Iris pigment epithelial cell (primary cell): ENCODE measurements around the gene FRK.
A peak's percentile ranks its signal among the peaks of the same experiment; 100 is the strongest.
"Not testable (repeated sequence)": the region's sequence is repeated elsewhere in the genome, so short reads cannot be mapped to it uniquely, and the experiment has no call there.

Experiments used
- DNase-seq: peaks from one replicate; pipeline ENCODE4 v3.0.0-alpha.2; 2011; ENCODE audit warnings: low read depth

The FRK gene

DNA sequence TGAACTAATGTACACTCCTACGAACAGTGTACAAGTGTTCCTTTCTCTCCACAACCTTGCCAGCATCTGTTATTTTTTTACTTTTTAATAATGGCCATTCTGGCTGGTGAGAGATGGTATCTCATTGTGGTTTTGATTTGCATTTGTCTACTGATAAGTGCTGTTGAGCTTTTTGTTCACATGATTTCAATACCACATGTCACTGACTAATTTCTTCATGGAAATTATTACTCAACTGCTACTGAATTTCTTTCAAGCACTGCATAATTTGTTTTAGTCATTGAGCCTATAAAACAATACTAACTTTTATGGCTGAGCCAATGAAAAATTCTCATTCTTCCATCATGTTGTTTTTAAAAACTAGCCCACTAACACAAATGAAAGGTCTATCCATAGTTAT, 115.4 kb downstream of the FRK start:
- no peak for DNase-seq

- not testable (repeated sequence) for DNase-seq
Measured at GRCh38 chr6:115944829-115945228, 115.9 kb downstream of the FRK start.

DNA sequence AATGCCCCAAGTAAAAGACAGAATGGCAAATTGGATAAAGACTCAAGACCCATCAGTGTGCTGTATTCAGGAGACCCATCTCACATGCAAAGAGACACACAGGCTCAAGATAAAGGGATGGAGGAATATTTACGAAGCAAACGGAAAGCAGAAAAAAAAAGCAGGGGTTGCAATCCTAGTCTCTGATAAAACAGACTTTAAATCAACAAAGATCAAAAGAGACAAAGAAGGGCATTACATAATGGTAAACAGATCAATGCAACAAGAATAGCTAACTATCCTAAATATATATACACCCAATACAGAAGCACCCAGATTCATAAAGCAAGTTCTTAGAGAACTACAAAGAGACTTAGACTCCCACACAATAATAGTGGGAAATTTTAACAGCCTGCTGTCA, 123.2 kb downstream of the FRK start:
- DNase-seq: not testable (repeated sequence)

- no peak for DNase-seq
Measured at GRCh38 chr6:115935361-115935760, 125.3 kb downstream of the FRK start.

DNA sequence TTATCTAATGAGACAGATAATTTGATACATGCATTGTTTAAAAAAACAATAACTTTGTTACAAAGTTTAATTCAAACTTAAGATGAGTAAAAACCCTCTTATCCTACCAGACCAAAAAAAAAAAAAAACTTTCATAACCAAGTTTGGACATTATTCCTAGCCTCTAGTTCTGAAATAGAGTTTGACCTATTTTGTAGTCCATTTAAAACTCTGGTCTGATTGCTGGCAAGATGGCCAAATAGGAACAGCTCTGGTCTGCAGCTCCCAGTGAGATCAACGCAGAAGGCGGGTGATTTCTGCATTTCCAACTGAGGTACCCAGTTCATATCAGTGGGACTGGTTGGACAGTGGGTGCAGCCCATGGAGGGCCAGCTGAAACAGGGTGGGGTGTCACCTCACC, 125.9 kb downstream of the FRK start:
- no peak for DNase-seq

- DNase-seq: no peak
Measured at GRCh38 chr6:115934145-115934544, 126.5 kb downstream of the FRK start.

GRCh38 chr6:115932481-115932880, 128.2 kb downstream of the FRK start:
- peak; percentile 71 for DNase-seq

DNA sequence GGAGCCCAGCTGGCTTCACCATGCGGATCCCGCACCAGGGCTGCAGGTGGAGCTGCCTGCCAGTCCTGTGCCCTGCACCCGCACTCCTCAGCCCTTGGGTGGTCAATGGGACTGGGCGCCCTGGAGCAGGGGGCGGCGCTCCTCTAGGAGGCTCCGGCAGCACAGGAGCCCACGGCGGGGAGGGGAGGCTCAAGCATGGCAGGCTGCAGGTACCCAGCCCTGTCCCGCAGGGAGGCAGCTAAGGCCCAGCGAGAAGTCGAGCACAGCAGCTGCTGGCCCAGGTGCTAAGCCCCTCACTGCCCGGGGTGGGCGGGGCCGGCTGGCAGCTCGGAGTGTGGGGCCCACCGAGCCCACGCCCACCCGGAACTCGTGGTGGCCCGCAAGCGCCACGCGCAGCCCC, 132.7 kb downstream of the FRK start:
- not testable (repeated sequence) for DNase-seq

- DNase-seq: no peak
Measured at GRCh38 chr6:115922971-115923370, 137.7 kb downstream of the FRK start.

GRCh38 chr6:115914098-115914497, 146.6 kb downstream of the FRK start:
- no peak for DNase-seq

DNA sequence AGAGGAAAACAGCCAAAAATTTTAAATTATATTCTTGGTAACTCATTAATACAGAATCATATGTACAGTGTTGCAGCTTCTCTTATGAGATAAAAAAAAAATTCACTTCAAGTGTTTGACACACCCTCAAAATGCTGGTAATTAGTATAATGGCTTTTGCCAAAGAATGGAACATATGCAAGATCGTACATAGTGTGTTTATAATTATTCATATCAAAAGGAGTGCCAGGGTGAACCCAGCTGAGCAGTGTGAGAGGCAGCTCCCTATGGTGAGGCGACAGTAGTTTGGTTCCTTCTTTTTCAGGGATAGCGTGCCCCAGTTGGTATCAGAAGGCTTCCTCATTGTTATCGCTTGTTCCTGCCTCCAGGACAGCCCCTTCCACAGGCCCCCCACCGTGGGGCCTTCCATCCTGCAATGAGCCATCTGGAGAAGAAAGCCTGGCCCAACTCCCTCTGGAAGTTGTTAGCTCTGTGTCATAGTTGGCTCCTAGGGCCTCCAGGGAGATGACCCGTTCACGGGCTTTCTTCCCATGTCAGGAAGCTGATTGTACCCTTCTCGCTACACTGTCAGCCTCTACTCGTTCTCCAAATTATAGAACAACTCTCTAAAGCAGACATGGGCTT, 150.7 kb downstream of the FRK start:
- no peak for DNase-seq

DNA sequence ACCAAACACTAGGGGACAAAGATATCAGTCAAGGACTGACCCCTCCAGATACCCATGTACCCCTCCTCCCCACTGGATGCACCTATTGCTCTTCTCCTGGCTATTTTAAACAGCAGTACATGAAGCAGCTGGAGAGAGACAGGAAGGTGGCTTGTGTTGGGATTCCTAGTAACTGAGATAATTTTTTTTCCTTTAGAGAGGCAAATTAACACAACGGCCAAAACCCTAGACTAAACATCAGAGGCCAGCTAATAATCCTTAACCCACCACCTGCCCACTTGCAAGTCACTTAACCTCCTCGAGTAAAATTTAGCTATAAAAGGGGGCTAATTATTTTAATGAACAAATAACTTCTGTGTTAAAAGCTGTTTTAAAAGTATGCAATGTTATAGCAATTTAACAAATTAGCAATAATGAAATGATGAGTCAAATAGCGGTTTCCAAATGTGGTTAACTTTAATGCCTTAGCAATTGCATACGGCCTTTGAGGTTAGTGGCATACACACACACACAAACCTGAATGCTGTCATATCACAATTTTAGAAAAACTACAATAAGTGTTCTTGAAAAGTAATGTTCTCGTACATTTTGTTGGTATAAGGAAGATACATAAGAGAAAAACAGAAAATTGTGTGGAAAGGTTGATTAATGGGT, 151.7 kb downstream of the FRK start:
- DNase-seq: no peak

DNA sequence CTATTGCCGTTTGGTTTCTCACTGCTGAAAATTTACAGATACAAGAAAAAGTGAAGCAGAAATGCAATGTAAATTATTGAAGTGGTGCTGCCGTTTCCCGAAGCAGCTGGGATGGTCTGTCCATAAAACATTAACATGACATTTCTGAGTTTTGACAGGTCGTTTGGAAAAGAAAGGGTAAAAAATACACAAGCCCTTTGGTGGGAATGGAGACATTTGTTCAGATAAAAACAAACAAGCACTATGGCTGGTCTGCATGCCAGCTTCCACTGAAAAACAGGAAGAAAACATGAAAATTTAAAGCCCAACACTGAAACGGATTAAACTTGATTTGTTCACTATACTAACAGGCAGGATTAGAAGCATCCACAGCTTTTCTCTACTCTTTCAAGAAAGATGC, 155.2 kb downstream of the FRK start:
- DNase-seq: no peak

DNA sequence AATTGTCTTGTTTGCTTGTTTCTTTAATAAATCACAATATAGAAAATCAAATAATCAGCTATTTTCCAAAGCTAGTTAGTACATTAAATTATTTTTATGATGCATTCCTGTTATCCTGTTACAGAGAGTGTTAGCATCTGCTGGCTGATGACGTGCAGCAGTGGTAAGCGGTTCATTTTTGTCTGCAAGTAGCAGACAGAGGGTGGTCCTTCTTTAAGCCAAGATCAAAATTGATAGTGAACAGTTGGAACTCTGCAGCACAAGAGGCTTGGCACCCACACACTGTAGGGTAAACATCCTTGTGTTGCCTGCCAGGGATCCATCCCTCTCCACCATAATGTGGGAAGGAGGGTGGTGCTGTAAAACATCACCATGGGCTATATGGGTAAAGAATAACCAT, 158.3 kb downstream of the FRK start:
- DNase-seq: no peak

DNA sequence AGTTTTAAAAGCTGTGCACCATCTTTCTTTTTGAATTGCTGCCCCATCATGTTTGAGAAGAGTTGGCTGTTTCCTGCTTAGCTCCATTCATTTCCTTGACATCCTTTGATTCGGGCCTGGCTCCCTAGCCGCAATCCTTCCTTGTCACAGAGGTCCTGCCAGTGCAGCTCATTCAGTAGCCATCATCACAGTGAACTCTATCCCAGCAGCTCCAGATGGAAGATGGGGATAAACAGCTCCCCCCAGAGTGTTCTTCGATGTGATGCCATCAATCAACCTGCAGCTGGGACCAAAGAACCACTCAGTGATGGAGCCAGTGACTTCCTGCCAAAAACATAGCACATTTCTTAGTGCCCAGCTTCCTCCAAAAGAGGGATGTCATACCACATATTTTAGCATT, 158.8 kb downstream of the FRK start:
- no peak for DNase-seq

DNA sequence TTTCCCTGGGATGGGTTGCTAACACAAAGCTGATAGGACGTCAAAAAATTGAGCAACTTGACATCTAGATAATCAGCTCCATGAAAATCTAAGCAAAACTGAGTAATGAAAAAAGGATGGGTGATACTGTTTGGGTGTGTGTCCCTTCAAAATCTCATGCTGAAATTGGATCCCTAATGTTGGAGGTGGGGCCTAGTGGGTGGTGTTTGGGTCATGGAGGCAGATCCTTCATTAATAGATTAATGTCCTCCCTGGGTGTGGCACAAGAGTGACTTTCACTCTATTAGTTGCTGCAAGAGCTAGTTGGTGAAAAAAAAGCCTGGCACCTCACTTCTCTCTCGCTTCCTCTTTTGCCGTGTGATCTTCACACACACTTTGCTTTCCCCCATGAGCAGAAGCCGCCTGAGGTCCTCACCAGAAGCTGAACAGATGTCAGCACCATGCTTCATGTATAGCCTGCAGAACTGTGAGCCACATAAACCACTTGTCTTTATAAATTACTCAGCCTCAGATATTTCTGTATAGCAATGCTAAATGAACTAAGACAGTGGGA, 160.9 kb downstream of the FRK start:
- no peak for DNase-seq

DNA sequence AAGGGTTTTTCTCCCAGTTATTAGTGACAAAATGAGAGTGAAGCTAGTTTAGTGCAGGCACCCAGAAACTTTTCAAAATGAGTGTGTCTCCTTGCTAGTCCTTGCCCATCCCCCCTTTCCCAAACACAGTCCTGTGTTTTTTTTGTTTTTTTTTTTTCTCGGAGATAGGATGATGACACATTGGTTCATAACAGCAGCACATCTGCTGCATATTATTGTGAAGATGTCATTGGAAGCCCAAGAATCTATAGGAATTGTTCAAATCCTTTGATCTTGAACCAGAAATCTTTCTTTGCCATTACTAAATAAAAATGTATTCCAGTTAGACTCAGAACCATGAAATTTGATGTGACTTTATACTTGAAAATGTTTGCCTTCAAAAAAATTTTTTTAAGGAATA, 162.4 kb downstream of the FRK start:
- peak; percentile 9 for DNase-seq

GRCh38 chr6:115896538-115897129, 164.1 kb downstream of the FRK start:
- peak; percentile 29 for DNase-seq

DNA sequence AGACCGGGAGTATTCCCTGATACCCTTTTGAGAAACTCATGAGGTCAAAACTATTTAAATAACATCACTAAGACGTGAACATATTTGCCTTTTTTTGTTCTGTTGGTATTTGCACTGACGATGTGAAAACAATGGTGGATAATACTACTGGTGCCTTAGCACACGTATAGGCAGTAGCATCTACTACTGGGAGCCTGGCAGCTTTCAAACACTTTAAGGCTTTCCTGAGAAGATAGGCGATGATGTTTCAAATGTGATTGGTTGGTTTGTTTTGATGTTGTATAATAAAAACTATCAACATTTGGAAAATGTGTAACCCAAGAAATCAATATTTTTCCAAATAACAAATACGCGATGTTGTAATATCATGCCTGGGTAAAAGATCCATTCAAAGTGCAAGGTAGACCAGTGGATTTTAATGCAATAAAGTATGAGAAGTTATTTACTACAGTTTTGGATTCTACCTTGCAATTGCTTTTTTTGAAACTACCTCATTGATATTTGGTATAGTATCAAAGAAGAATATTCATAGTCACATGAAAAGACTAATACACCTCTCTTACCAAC, 166.2 kb downstream of the FRK start:
- DNase-seq: no peak

GRCh38 chr6:115891750-115892149, 168.9 kb downstream of the FRK start:
- no peak for DNase-seq

DNA sequence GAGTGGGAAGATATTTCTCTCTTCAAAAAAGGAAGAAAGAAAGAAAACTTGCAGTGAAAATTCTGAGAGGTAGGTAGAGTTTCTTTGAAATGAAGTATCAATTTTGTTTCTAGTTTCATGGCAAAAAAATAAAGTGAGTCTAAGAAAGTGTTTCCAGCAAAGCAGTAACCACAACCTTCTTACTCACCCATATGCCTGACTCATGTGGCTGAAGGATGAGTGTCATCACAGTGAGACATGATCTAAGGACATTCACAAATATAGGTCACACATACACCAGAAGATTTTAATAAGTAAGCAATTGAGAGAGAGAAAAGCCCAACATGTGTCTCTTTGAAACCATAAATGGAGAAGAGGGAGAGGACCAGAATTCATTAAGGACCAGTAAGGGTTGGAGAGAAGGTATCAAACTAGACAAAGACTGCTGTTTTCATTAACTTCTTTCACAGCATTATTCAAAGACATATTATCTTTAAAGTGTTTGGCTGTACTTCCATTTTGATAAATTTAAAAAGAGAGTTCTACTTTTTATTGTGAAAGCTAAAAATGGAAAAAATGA, 169.5 kb downstream of the FRK start:
- peak; percentile 48 for DNase-seq

GRCh38 chr6:115890238-115890637, 170.5 kb downstream of the FRK start:
- no peak for DNase-seq
